BLaER1 treated with 17β-estradiol and CSF1 and Interleukin-3, amounts not matched to agents 10 nM and 100 nM (cell line): ENCODE results near the gene KNTC1.
"Not testable (repeated sequence)": the region's sequence is repeated elsewhere in the genome, so short reads cannot be mapped to it uniquely, and the experiment has no call there.

Source experiments
- H3K27ac ChIP-seq, 11 experiments: shearing (Covaris generic); formaldehyde crosslinking; 2 replicates each; pipeline ENCODE4 v1.8.1; 2022
- H3K27me3 ChIP-seq, 11 experiments: shearing (Covaris generic); formaldehyde crosslinking; 2 replicates each; pipeline ENCODE4 v1.8.1; 2022
- H3K36me3 ChIP-seq, 11 experiments: shearing (Covaris generic); formaldehyde crosslinking; 2 replicates each; pipeline ENCODE4 v1.8.1; 2022
- H3K4me1 ChIP-seq, 10 experiments: shearing (Covaris generic); formaldehyde crosslinking; 2 replicates each; pipeline ENCODE4 v1.8.1; 2022
- H3K4me2 ChIP-seq, 11 experiments: shearing (Covaris generic); formaldehyde crosslinking; 2 replicates each; pipeline ENCODE4 v1.8.1; 2022
- H3K4me3 ChIP-seq, 10 experiments: shearing (Covaris generic); formaldehyde crosslinking; 2 replicates each; pipeline ENCODE4 v1.8.1; 2022
- H3K9ac ChIP-seq, 11 experiments: shearing (Covaris generic); formaldehyde crosslinking; 2 replicates each; pipeline ENCODE4 v1.8.1; 2022
- H3K9me3 ChIP-seq, 11 experiments: shearing (Covaris generic); formaldehyde crosslinking; replicated peaks in 1 of 11; 2 replicates each; pipeline ENCODE4 v1.8.1; 2022
- H4K20me1 ChIP-seq, 11 experiments: shearing (Covaris generic); formaldehyde crosslinking; 2 replicates each; pipeline ENCODE4 v1.8.1; 2022
- Cebpa-rat ChIP-seq, 11 experiments: shearing (Covaris generic); IDR thresholded peaks; 2 replicates each; pipeline ENCODE4 v1.8.1; 2022

Gene KNTC1

GRCh38 chr12:122489038-122489437 lies 38.0 kb upstream of the KNTC1 start:
- TF ChIP-seq Cebpa-rat (IDR thresholded peaks at IDR 0.05), result no peak
- H4K20me1 ChIP-seq, result peaks cover 1 to 36% (median 23%) of the 10 kb centered on the region in 11 experiments; a peak in 14 of 22 replicates
- H3K4me3 ChIP-seq, result no peak overlapping the region
- H3K27me3 ChIP-seq, result no peaks in the 10 kb centered on the region
- H3K9me3 ChIP-seq, result no peaks in the 10 kb centered on the region
- H3K27ac ChIP-seq, result no peak overlapping the region
- H3K9ac ChIP-seq, result no peak overlapping the region
- H3K4me1 ChIP-seq, result peaks cover 0 to 8% (median 4%) of the 10 kb centered on the region in 10 experiments; a peak in 5 of 20 replicates
- H3K36me3 ChIP-seq, result peaks cover 96 to 100% (median 99%) of the 10 kb centered on the region in 11 experiments
- no peak overlapping the region for H3K4me2 ChIP-seq

GRCh38 chr12:122491991-122492390 lies 35.1 kb upstream of the KNTC1 start:
- H3K36me3 ChIP-seq, result peaks cover 84 to 100% (median 99%) of the 10 kb centered on the region in 11 experiments
- H3K27ac ChIP-seq, result no peak overlapping the region
- no peak overlapping the region for H3K4me2 ChIP-seq
- H3K9ac ChIP-seq, result no peak overlapping the region
- H3K4me1 ChIP-seq, result peaks cover 5 to 24% (median 11%) of the 10 kb centered on the region in 10 experiments; a peak in 17 of 20 replicates
- H3K27me3 ChIP-seq, result no peaks in the 10 kb centered on the region
- H4K20me1 ChIP-seq, result peaks cover 0 to 45% (median 24%) of the 10 kb centered on the region in 11 experiments; a peak in 17 of 22 replicates
- H3K4me3 ChIP-seq, result no peak overlapping the region
- TF ChIP-seq Cebpa-rat (IDR thresholded peaks at IDR 0.05), result no peak
- H3K9me3 ChIP-seq, result no peaks in the 10 kb centered on the region

GRCh38 chr12:122493222-122493621 lies 33.8 kb upstream of the KNTC1 start:
- not testable (repeated sequence) for H3K9me3 ChIP-seq, H3K9ac ChIP-seq, H3K4me3 ChIP-seq, H3K4me2 ChIP-seq, H3K27ac ChIP-seq, H3K27me3 ChIP-seq
- H4K20me1 ChIP-seq, result peaks cover 0 to 51% (median 29%) of the 10 kb centered on the region in 11 experiments; a peak in 17 of 22 replicates
- peaks cover 12 to 37% (median 21%) of the 10 kb centered on the region in 10 experiments for H3K4me1 ChIP-seq
- H3K36me3 ChIP-seq, result peaks cover 71 to 96% (median 95%) of the 10 kb centered on the region in 11 experiments

- H3K4me3 ChIP-seq, result no peak overlapping the region
- peak overlapping the region in 7 of 11 experiments; percentile 2 to 28 (median 22); a peak in 7 of 22 replicates for H3K4me2 ChIP-seq
- H3K9me3 ChIP-seq, result no peaks in the 10 kb centered on the region
- no peak for TF ChIP-seq Cebpa-rat (IDR thresholded peaks at IDR 0.05)
- H3K36me3 ChIP-seq, result peaks cover 51 to 76% (median 74%) of the 10 kb centered on the region in 11 experiments
- peaks cover 24 to 51% (median 35%) of the 10 kb centered on the region in 10 experiments for H3K4me1 ChIP-seq
- no peaks in the 10 kb centered on the region for H3K27me3 ChIP-seq
- H3K27ac ChIP-seq, result no peak overlapping the region
- peaks cover 0 to 68% (median 36%) of the 10 kb centered on the region in 11 experiments; a peak in 17 of 22 replicates for H4K20me1 ChIP-seq
- H3K9ac ChIP-seq, result no peak overlapping the region
These were observed 31.8 kb upstream of the KNTC1 start for GRCh38 chr12:122495258-122495657.

- peak in 5 of 11 experiments; percentile 20 to 78 (median 45); a peak in 5 of 22 replicates for TF ChIP-seq Cebpa-rat (IDR thresholded peaks at IDR 0.05)
- Histone ChIP-seq H3K36me3 (peaks cover 34 to 56% (median 51%) of the 10 kb centered on the region in 11 experiments), H3K9ac (peak overlapping the region; percentile 91 to 97 (median 94)), H3K27me3 (no peaks in the 10 kb centered on the region), H3K9me3 (no peaks in the 10 kb centered on the region), H4K20me1 (peaks cover 0 to 62% (median 31%) of the 10 kb centered on the region in 11 experiments; a peak in 18 of 22 replicates), H3K4me2 (peak overlapping the region; percentile 76 to 94 (median 86)), H3K27ac (peak overlapping the region; percentile 89 to 97 (median 92)), H3K4me1 (peaks cover 43 to 69% (median 53%) of the 10 kb centered on the region in 10 experiments), H3K4me3 (peak overlapping the region; percentile 80 to 96 (median 86))
These were observed 26.9 kb upstream of the KNTC1 start for GRCh38 chr12:122499991-122500684.

GRCh38 chr12:122500685-122501488 lies 26.2 kb upstream of the KNTC1 start, which contains the start of gene ZCCHC8:
ZCCHC8 (minus strand) TSS chr12:122500932; CDS start chr12:122500840, 92 bp downstream.
- H3K4me2 ChIP-seq, result peak within 1 kb of the TSS; percentile 76 to 99 (median 86)
- H3K4me1 ChIP-seq, result peaks cover 44 to 74% (median 58%) of the 10 kb centered on the region in 10 experiments
- H3K4me3 ChIP-seq, result peak within 1 kb of the TSS; percentile 80 to 96 (median 86)
- H4K20me1 ChIP-seq, result peaks cover 0 to 67% (median 31%) of the 10 kb centered on the region in 11 experiments; a peak in 16 of 22 replicates
- peak in 1 of 11 experiments; percentile 44; a peak in 1 of 22 replicates for TF ChIP-seq Cebpa-rat (IDR thresholded peaks at IDR 0.05)
- no peaks in the 10 kb centered on the region for H3K27me3 ChIP-seq
- H3K9ac ChIP-seq, result peak within 1 kb of the TSS; percentile 91 to 97 (median 94)
- peak within 1 kb of the TSS; percentile 89 to 97 (median 92) for H3K27ac ChIP-seq
- H3K9me3 ChIP-seq, result no peaks in the 10 kb centered on the region
- H3K36me3 ChIP-seq, result peaks cover 36 to 56% (median 51%) of the 10 kb centered on the region in 11 experiments

- H3K4me3 ChIP-seq, result peak overlapping the region; percentile 80 to 96 (median 86)
- peak overlapping the region; percentile 91 to 97 (median 94) for H3K9ac ChIP-seq
- H3K9me3 ChIP-seq, result no peaks in the 10 kb centered on the region
- peaks cover 39 to 56% (median 51%) of the 10 kb centered on the region in 11 experiments for H3K36me3 ChIP-seq
- H3K4me2 ChIP-seq, result peak overlapping the region; percentile 55 to 99 (median 81)
- H3K27ac ChIP-seq, result peak overlapping the region; percentile 52 to 97 (median 92)
- no peaks in the 10 kb centered on the region for H3K27me3 ChIP-seq
- H4K20me1 ChIP-seq, result peaks cover 3 to 72% (median 38%) of the 10 kb centered on the region in 11 experiments; a peak in 18 of 22 replicates
- no peak for TF ChIP-seq Cebpa-rat (IDR thresholded peaks at IDR 0.05)
- peaks cover 44 to 80% (median 60%) of the 10 kb centered on the region in 10 experiments for H3K4me1 ChIP-seq
These were observed 25.5 kb upstream of the KNTC1 start for GRCh38 chr12:122501489-122501989.

- Histone ChIP-seq H4K20me1 (peaks cover 18 to 72% (median 53%) of the 10 kb centered on the region in 11 experiments), H3K27ac (peak overlapping the region in 2 of 11 experiments; percentile 96 to 97; a peak in 3 of 22 replicates), H3K4me1 (peaks cover 30 to 80% (median 46%) of the 10 kb centered on the region in 10 experiments), H3K27me3 (no peaks in the 10 kb centered on the region), H3K36me3 (peaks cover 54 to 61% (median 56%) of the 10 kb centered on the region in 11 experiments), H3K9ac (no peak overlapping the region; a peak in 1 of 22 replicates), H3K4me3 (no peak overlapping the region), H3K4me2 (peak overlapping the region in 5 of 11 experiments; percentile 75 to 99 (median 82); a peak in 6 of 22 replicates), H3K9me3 (no peaks in the 10 kb centered on the region)
- TF ChIP-seq Cebpa-rat (IDR thresholded peaks at IDR 0.05), result no peak
These were observed 23.8 kb upstream of the KNTC1 start for GRCh38 chr12:122503147-122503751.
